HG02943 (cell line): ENCODE results near the gene F5.
"Not testable (repeated sequence)": the region's sequence is repeated elsewhere in the genome, so short reads cannot be mapped to it uniquely, and the experiment has no call there.

Experiments used
- ATAC-seq: cut with Tn5 transposase; IDR thresholded peaks from one replicate; pipeline ENCODE4 v1.9.1; 2021; ENCODE audit warnings: mild to moderate bottlenecking, low read depth, moderate library complexity; ENCODE audit not compliant: unreplicated experiment

F5 gene

DNA sequence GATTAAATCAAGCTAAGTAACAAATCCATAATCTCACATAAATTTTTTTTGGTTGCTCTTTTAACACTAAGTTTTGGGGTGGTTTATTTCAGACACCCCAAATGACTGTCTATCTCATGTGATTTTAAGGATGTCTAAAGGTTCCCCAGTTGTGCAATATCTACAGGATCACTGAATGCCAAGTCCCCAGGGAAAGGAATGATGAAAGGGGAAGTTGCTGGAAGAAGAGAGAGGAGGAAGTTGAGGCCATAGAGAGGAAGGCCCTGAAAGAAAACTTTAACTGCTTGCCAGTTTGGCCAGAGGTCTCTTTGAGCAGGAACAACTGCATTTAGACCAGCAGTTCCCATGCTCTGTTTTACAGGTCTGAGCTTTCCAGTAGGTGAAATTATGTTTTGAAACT, 73.1 kb downstream of the F5 start:
- no peak for ATAC-seq

DNA sequence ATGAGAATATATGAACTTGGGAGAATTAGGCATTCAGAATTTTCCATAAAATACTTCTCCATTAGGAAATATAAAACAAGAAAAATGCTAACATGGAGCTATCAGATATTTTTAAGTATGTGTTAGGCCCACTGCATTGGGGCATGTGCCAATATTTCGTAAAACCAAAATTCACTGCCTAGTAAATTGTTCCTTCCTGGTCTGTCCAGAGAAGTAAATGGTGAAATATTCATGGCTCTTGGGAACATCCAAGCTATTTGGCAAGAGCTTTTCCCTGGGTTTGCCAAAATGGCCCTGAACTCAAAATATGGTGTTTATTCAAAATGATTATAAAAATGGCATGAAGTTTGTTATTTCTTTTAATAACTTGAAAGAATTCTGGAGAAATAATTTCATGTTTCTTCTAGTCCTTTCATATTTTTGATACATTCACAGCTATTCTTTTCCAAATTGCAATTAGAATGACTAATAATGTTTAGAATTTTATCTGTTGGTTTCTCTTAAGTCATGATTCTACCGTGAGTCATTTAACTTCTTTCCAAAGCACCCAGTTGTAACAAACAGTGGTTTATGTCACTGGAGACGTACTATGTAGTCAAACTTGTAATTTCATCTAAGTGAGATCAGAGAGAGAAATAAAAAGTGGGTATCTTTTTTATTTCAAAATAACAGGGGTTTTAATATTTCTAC, 74.8 kb downstream of the F5 start:
- ATAC-seq, result no peak

DNA sequence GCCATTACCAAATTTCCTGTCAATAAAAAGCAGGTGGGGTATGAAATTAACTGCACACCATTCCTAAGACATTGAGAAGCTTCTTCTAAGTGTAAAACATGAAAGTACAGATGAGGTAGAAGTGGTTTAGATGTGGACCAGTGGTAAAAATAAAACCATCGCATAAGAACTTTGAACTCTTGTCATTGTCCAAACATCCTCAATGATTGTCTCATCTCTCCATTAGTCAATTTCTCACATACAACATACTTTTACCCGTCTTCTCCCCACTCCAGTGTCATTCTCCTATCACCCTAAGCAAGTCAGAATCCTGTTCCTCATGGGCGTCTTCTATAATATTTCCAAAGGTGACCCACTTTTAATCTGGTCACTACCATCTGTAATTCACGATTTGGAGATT, 76.2 kb downstream of the F5 start:
- ATAC-seq, result no peak

DNA sequence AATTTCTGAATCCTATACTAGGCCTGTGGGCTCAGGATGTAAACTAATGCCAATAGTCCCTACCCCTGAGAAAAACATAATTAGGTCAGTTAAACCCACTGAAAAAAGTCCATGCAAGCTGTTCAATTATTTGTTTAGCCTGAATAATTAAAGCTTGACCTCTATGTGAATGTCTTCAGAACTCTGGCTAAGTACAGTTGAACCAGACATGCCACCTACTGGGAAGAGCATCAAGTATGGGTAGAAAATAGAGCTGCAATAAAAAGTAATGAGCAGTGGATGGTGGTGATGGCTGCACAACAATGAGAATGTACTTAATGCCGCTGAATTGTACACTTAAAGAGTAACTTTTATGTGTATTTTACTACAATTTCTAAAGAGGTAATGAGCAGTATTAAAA, 76.9 kb downstream of the F5 start:
- no peak for ATAC-seq

DNA sequence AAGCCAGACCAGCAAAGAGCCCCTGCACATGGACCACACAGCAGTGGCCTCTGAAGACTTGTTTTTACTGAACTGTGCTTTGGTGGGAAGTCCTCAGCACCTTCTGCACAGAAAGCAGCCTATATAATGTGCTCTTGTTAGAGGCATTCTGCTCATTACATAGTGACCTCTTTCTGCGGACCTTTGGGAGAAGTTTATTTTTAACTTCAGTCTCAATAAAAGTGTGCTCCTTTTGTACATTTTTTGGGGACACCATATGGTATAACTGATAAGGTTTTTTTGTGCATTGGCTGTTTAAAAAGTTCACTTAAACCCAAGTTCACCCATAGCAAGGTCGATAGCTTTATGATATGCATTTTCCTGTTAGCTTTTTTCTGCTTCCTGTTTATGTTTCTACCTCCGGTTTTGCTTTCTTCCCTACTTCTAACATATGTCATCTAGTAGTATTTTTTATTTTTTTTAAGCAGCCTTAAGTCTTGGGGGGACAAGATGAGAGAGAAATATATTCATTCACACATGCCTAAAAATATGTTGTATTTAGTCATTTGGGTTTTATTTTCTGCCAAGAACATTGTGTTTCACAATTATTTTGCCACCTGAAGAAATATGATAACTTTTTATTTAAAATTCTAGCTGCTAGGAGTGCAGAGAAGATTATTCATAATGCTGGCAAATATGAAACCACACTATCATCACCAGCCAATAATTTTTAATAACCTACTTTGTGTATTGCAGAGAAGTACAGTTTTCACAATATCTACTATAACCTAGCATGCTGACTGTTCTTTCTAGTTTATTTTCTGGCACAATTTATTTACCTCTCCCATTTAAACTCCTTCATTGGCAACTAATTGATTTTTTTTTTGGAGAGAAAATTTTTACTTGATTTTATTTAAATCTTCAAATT, 77.6 kb downstream of the F5 start:
- no peak for ATAC-seq

DNA sequence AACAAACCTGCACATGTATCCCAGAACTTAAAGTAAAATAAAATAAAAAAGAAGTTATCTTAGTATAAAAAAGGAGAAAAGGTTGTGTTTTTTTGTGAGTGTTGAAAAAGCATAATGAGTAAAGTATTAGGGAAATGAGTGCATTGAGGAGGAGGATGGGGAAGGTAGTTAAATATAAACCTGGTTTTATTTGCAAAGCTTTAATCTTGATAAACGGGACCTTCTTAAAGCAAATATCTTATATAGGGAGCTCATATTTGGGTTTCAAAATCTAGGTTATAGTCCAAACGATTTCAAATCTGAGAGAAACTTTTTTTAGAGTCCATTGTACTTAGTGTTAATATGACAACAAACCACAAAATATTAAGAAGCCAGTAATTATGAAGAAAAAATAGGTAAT, 78.9 kb downstream of the F5 start:
- ATAC-seq, result no peak

DNA sequence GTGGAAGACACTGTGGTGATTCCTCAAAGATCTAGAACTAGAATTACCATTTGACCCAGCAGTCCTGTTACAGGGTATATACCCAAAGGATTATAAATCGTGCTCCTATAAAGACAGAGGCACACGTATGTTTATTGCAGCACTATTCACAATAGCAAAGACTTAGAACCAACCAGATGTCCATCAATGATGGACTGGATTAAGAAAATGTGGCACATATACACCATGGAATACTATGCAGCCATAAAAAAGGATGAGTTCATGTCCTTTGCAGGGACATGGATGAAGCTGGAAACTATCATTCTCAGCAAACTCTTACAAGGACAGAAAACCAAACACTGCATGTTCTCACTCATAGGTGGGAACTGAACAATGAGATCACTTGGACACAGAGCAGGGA, 82.7 kb downstream of the F5 start:
- not testable (repeated sequence) for ATAC-seq

DNA sequence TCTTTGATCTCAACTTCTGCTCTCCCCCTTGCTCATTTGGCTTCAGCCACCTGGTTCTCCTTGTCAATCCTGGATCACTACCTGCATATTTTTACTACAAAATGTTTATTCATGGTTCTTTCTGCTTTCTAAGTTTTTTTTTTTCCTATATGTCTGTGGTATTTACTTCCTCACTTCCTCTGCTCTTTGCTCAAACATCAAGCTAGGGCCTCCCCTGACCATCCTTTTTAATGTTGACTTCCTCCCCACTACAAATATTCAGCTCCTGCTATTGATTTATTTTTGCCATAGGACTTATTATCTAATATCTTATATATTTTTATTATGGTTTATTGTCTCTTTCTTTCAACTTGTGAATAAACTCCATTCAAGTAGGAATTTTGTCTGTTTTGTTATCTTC, 86.5 kb downstream of the F5 start:
- ATAC-seq, result no peak

DNA sequence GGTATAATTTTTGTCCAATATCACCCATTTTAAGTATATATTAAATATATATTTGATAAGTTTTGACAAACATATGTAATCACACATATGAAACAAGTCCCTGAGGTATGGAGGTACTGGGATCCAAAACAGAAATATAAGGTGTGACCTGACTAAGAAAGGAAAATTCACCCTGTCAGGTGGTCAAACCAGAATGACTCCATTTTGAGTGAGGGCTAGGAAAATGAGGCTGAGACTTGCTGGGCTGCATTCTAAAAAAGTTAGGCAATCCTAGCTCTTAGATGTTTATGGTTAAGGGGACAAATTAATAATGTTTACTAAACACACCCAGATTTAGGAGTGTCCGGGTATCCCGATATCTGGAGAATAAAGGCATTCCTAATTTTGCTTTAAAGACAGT, 89.0 kb downstream of the F5 start:
- ATAC-seq, result no peak

DNA sequence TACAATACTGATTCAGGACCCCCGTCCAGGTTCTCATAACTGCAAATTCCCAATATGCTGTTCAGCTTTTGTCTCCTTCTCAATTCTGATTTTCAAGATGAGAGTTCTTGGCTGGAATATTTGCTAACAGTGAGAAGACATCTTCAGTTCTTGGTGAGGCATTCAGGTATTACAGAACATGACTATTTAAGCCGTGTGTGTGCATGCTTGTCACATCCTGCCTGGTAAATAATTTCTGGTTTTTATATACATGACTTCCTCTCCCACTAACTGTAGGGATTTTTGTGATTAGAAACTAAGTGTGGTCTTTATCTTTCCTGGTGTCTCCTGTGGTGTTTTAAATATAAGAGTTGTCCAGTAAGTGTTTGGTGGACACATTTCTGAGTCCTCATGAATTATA, 90.4 kb downstream of the F5 start:
- ATAC-seq, result no peak

DNA sequence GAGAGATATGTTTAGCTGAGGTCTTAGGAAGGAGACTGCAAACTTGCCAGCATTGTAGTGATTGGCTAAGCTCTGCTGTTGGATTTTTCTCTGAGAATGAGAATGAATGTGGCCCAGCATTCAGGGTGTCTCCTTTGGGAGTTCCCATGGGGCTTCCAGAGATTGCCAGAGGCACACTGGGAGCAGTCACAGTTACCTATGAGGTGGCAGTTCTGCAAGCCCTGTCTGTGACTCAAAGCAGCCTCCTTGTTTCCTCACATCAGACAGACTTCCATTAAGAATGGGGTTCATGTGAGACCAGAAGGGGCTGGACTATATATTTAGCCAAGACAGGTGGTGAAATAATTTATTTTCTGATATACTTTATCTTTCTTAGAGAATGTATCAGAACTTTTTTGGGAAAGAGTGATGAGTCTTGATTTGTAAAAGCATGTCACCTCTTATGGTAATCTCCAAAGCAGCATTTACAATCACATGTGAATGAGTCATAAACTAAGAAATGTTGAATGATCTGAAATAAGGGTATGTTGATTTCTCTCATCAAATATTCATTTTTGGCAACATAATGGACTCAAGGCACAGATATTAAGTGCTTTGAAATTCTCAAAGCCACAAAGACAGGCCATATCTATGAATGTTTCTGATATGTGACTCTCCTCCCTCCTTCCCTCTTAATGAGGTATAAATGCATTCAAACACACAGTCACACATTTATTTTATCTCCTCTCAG, 91.1 kb downstream of the F5 start:
- ATAC-seq, result no peak

DNA sequence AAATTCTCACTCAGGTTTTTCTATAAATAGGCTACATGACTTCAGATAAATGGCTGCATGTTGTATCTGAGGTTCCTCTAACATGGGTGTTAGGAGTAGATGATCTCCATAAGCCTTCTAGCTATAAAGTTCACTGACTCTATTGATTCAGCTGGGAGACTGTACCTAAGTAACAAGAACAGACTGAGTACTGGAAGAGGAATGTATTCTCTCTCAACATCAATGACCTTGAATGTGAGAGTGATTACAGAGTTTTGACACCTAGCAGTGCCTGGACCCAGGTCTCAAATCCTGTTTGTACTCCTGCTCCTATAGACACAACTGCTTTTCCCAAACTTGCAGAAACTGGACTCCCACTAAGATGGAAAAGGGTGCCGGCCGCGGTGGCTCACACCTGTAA, 91.9 kb downstream of the F5 start:
- ATAC-seq, result no peak

DNA sequence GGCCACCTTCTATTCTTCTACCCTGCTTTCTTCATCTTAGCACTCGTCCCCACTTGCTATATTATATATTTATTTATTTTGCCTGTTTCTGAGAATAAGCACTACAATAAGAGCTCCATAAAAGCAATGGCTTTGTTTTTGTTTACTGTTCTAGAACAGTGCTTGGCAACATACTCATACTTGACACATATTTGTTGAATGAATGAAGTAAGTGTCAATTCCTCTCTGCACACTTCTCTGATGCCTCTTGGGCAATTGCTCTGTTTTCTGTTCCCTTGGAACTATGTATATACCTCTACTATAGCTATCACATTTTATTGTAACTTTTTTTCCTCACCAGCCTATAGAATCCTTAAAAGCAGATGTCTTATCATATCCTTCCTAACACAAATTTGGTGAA, 93.0 kb downstream of the F5 start:
- ATAC-seq, result no peak

DNA sequence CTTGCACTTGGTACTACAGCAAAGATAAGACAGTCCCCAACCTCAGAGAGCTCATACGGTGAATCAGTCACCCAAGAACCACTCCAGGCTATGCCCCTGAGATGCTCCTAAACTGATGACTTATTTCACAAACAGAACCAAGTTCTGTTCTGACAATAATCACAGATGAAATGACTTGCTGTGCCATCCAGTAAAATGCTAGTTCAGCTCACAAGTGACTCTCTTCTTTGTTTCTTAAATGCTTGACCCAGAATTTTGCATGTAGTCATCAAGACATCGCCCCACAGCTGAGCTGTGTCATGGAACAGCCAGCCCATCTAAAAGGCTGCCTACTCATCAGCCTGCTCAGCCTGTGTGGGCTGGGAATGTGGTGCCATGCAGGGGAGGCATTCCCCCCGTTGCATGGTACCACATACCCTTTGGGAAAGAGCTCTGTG, 94.4 kb downstream of the F5 start:
- ATAC-seq, result no peak

DNA sequence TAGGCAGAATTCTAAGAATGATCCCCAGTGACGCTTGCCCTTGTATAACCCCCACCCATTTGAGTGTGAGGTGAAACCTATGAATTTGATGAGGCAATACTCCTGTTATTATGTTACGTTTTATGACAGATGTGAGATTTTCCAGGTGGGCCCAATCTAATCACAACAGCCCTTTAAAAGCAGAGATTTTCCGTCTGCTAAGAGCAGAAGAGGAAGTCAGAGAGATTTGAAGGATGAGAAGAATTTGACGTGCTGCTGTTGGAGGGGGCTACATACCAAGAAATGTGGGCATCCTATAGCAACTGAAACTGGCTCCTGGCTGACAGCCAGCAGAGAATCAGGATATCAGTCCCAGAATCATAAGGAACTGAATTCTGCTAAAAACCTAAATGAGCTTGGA, 98.1 kb downstream of the F5 start:
- no peak for ATAC-seq

DNA sequence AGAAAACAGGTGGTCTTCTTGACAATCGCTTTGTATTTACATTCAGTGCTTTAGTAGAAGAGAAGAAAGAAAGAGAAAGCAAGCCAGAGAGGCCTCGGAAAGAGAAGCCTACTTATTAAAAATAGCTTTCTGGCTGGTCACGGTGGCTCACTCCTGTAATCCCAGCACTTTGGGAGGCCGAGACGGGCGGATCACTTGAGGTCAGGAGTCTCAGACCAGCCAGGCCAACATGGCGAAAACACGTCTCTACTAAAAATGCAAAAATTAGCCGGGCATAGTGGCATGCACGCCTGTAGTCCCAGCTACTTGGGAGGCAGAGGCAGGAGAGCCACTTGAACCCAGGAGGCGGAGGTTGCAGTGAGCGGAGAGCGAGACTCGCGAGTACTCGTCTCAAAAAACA, 98.7 kb downstream of the F5 start:
- no peak for ATAC-seq

DNA sequence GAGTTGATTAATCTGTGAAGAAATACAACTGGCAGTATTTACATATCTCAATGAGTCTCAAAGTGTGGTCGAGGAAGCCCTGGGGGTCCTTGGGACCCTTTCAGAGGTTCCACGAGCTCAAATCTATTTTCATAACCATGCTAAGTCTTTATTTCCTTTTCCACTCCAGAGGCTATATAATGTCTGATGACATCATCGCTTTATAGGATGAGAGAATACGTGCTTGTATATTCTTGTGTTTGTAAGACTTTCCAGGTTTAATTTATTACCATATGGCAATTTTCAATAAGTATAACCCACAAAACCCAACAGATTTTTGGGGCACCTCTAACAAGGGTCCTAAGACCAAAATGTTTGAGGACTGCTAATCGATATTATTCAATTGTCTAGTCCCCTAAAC, 99.1 kb downstream of the F5 start:
- no peak for ATAC-seq

DNA sequence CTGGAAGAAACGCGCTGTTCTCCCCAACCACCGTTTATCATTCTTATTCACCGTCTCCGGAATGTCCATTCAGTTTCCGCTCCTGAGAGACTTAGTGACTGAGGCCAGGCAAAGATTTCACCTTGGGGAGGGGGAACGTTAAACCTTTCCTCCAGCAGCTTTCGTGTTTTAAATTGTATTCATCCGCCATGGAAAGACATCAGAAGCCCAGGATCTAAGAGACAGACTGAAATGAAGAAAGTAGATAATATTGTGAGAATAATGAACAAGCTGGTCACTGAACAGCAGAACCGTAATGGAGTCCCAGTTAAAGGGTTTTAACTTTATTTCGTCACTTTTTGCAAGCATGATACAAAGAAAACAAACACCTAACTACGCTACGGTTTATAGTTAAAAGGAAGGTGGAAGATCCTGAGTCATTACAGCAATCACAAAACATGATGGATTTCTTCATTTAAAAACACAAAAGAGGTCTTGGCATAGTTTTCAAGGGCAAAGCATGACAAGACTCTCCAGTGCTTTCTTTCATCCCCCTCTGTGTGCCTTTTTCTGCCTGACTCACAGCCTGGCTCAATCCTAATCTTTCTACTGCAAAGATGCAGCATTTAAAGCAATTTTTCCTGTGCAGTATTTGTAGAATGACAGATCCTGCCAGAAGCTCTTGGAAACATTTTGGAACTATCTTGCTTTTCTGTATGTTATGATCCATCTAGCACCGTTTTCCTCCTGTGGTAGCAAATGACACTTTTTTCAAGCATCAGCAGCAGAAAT, 99.8 kb downstream of the F5 start:
- no peak for ATAC-seq

DNA sequence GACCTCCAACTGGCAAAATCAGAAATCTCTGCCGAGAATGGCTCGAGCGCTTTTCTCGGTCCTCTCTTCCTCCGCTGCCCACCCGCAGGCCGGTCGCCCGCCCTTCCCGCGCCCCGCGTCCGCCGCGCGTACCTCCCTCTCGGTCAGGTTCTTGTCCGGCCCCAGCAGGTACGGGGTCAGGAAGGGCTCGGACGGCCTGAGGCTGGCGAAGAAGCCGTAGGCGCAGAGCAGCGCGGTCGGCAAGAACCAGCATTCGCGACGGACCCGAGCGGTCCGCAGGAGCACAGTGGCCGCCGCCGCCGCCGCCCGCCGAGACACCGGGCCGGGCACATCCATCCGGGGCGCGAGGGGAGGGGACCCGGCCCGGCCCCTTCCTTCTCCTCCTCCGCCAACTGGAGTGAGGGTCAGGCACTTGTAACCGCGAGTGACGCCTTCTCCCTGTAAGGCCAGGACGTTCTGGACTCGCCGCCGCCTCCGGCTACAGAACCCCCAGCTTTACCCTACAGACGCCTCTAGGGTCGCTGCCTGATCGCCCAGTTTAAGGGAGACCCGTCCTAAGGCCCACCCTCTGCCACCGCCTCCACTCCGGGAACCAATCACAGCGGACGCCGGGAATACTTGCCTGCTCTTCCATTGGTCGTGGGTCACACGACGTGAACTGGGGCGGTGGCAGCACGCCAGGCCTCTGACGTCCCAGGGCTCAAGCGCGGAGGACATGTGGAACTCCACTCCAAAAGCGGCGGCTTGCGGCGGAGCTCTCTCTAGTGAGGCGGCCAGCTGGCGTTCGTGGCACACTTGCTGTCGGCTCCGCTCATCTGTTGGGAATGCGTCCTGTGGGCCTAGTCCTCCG, 100.6 kb downstream of the F5 start, which contains the start of gene SLC19A2:
SLC19A2 (minus strand) TSS at position 514 of the 850 bp plus-strand sequence; CDS start at position 336, 178 bp downstream.
- peak; percentile 100 for ATAC-seq
